ENCODE measurements around the gene PCP2.
A peak's percentile ranks its signal among the peaks of the same experiment; 100 is the strongest.

PCP2 gene

GRCh38 chr19:7606289-7606688, 27.2 kb downstream of the PCP2 start:
- no peak for DNase-seq (ENCODE audit: low spot score)
- TF ChIP-seq CTCF (IDR thresholded peaks at IDR 0.05; ENCODE audit: extremely low read depth, insufficient read depth, missing control alignments), result no peak
- in situ Hi-C loops (cut with MboI; ENCODE audit: low pct_unique_long_range_greater_than_20kb, low sequenced_read_pairs, unreplicated experiment), result no loop called here

- in situ Hi-C loops (cut with MboI; ENCODE audit: low pct_unique_long_range_greater_than_20kb, low sequenced_read_pairs, unreplicated experiment), result no loop called here
- no peak for TF ChIP-seq CTCF (IDR thresholded peaks at IDR 0.05; ENCODE audit: extremely low read depth, insufficient read depth, missing control alignments)
- peak; percentile 70 for DNase-seq (ENCODE audit: low spot score)
Measured at GRCh38 chr19:7605490-7606222, 27.9 kb downstream of the PCP2 start.

GRCh38 chr19:7603919-7604318, 29.6 kb downstream of the PCP2 start:
- no peak for TF ChIP-seq CTCF (IDR thresholded peaks at IDR 0.05; ENCODE audit: extremely low read depth, insufficient read depth, missing control alignments)
- in situ Hi-C loops (cut with MboI; ENCODE audit: low pct_unique_long_range_greater_than_20kb, low sequenced_read_pairs, unreplicated experiment), result no loop called here
- no peak for DNase-seq (ENCODE audit: low spot score)

- no peak for DNase-seq (ENCODE audit: low spot score)
- no peak for TF ChIP-seq CTCF (IDR thresholded peaks at IDR 0.05; ENCODE audit: extremely low read depth, insufficient read depth, missing control alignments)
- in situ Hi-C loops (cut with MboI; ENCODE audit: low pct_unique_long_range_greater_than_20kb, low sequenced_read_pairs, unreplicated experiment), result no loop called here
Measured at GRCh38 chr19:7602935-7603497, 30.5 kb downstream of the PCP2 start.

- no peak for DNase-seq (ENCODE audit: low spot score)
- no peak for TF ChIP-seq CTCF (IDR thresholded peaks at IDR 0.05; ENCODE audit: extremely low read depth, insufficient read depth, missing control alignments)
- in situ Hi-C loops (cut with MboI; ENCODE audit: low pct_unique_long_range_greater_than_20kb, low sequenced_read_pairs, unreplicated experiment), result no loop called here
Measured at GRCh38 chr19:7602240-7602934, 31.1 kb downstream of the PCP2 start.

GRCh38 chr19:7600721-7601120, 32.8 kb downstream of the PCP2 start:
- DNase-seq (ENCODE audit: low spot score), result no peak
- TF ChIP-seq CTCF (IDR thresholded peaks at IDR 0.05; ENCODE audit: extremely low read depth, insufficient read depth, missing control alignments), result no peak
- in situ Hi-C loops (cut with MboI; ENCODE audit: low pct_unique_long_range_greater_than_20kb, low sequenced_read_pairs, unreplicated experiment), result no loop called here
